HUES48 (cell line): ENCODE results near the gene NELL1.

ENCODE experiments used
- H3K27ac ChIP-seq: one replicate; pipeline ENCODE4 v1.7.0; 2013; ENCODE audit warnings: low read depth, low read length, inconsistent platforms
- H3K27me3 ChIP-seq: 2 replicates; pipeline ENCODE4 v1.6.1; 2013; ENCODE audit warnings: mild to moderate bottlenecking, low read length; ENCODE audit not compliant: control insufficient read depth, insufficient read depth
- H3K36me3 ChIP-seq: 2 replicates; pipeline ENCODE4 v1.6.1; 2013; ENCODE audit warnings: low read length; ENCODE audit not compliant: control insufficient read depth, insufficient read depth
- H3K4me1 ChIP-seq: 2 replicates; pipeline ENCODE4 v1.6.1; 2013; ENCODE audit warnings: mild to moderate bottlenecking, low read length; ENCODE audit not compliant: control insufficient read depth, insufficient read depth
- H3K4me3 ChIP-seq: 2 replicates; pipeline ENCODE4 v1.5.1; 2013; ENCODE audit warnings: mild to moderate bottlenecking, low read depth, low read length
- H3K9ac ChIP-seq: 2 replicates; pipeline ENCODE4 v1.6.1; 2013; ENCODE audit warnings: mild to moderate bottlenecking, low read depth, low read length, moderate library complexity
- H3K9me3 ChIP-seq: 2 replicates; pipeline ENCODE4 v1.6.1; 2013; ENCODE audit warnings: low read length; ENCODE audit not compliant: control insufficient read depth, insufficient read depth

Gene NELL1

DNA sequence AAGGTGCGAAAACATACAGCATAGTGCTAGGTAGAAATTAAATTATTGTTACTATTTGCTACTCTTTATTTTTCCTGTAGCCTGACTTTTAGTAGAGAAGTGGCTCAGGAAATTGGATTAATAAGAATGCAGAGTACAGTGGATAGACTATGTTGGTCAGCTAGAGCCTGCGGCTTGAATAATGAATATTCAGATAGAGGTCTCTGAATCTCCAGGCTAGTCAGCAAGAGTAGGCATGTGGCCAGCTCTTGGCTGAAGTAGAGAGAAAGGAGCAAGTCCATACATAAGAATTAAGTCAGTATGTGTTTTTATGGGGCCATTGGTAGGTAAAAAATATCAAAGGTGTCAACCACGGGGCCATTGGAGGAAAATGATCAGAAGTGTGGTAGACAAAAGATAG, 413.5 kb downstream of the NELL1 start:
- no peak overlapping the region for H3K4me3 ChIP-seq
- H3K9me3 ChIP-seq, result no peaks in the 10 kb centered on the region
- H3K27me3 ChIP-seq, result no peaks in the 10 kb centered on the region
- H3K9ac ChIP-seq, result no peak overlapping the region
- no peaks in the 10 kb centered on the region for H3K4me1 ChIP-seq
- no peak overlapping the region for H3K27ac ChIP-seq
- no peaks in the 10 kb centered on the region for H3K36me3 ChIP-seq

DNA sequence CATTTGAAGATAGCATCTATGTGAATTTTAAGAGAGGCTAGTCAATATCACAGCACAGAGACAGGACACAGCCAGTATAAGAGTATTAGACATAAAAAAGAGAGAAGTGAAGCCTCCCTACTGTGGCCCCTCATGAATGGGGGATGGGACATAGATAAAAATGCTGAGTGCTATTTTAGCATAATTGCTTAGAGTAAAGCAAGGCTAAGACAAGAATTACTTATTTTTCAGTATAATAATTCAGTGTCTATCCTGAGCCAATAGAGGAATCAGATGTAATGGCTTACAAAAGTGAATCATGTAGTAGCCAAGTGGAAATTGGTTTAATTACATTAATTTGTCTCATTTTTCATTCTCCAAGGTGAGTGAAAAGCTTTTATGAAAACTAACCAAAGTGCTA, 419.5 kb downstream of the NELL1 start:
- H3K4me3 ChIP-seq, result no peak overlapping the region
- no peaks in the 10 kb centered on the region for H3K4me1 ChIP-seq
- no peaks in the 10 kb centered on the region for H3K36me3 ChIP-seq
- H3K27ac ChIP-seq, result no peak overlapping the region
- no peaks in the 10 kb centered on the region for H3K27me3 ChIP-seq
- 0 out of 2 replicates have a peak, but pooled peaks cover 3% of the 10 kb centered on the region for H3K9me3 ChIP-seq
- H3K9ac ChIP-seq, result no peak overlapping the region

DNA sequence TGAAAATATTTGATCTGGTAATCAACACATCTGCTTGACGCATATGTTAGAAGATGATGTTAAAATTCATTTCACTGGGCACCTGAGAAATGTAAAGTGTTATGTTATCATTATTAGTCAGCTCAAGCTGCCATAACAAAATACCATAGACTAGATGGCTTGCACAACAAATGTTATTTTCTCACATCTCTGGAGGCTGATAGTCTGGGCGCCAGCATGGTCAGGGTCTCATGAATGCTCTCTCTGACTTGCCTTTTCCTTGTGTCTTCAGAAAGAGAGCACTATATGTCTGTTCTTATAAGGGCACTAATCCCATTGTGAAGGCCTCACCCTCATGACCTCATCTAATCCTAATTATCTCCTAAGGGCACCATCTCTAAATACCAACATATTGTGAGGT, 435.3 kb downstream of the NELL1 start:
- H3K36me3 ChIP-seq, result no peaks in the 10 kb centered on the region
- no peak overlapping the region for H3K27ac ChIP-seq
- no peak overlapping the region for H3K9ac ChIP-seq
- no peaks in the 10 kb centered on the region for H3K27me3 ChIP-seq
- peaks cover 9% of the 10 kb centered on the region; the same call in 1 of the 2 replicates for H3K9me3 ChIP-seq
- no peak overlapping the region for H3K4me3 ChIP-seq
- H3K4me1 ChIP-seq, result peaks cover 6% of the 10 kb centered on the region; the same call in 1 of the 2 replicates

DNA sequence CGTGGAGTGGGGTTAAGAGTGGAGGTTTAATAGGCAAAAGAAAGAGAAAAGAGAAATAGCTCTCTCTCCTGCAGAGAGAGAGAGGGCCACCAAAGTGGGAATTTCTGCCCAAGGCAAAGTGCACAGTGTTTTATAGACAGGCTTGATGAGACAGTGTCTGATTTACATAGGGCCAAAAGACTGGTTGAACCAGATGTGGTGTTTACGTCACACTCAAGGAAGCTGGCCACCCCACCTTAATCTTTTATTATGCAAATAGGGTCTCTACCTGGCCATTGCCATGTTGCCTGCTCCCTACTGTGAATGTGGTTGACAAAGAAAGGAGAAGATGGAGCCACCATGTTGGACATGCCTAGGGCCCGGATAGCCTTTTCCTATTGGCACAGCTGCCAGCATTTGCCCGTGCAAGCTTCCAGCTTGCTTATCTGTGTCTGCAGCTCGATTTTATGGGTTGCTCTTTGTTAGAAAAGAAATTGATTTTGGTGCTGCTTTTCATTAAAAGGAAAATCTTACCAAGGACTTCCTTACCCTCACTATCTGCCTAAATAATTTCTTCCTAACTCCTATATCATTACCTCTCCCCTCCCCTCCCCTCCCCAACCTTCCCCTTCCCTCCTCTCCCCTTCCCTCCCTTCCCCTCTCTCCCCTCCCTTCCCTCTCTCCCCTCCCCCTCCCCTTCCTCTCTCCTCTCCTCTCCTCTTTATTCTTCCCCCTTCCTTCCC, 436.0 kb downstream of the NELL1 start:
- Histone ChIP-seq H3K9ac (no peak overlapping the region), H3K36me3 (no peaks in the 10 kb centered on the region), H3K4me3 (no peak overlapping the region), H3K9me3 (peaks cover 9% of the 10 kb centered on the region; the same call in 1 of the 2 replicates), H3K27me3 (no peaks in the 10 kb centered on the region), H3K4me1 (peaks cover 6% of the 10 kb centered on the region; the same call in 1 of the 2 replicates), H3K27ac (no peak overlapping the region)

DNA sequence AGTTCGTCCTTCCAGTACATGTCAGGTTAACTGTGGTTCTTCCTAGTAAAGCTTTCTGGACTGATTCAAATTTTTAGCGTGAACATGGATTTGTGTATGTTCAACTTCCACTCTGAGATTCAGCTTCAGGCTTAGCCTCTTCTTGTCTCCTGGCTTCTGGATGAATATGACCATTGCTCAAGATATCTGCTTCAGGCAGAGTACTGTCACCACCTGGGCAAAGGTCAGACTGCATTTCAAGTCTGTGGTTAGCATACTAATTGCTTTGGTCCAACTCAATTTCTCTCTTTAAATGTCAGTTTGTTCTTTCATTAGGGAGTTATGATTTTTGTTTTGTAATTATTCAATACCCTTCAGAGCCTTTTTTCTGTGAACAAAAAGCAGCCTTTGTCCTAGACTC, 440.0 kb downstream of the NELL1 start:
- Histone ChIP-seq H3K36me3 (no peaks in the 10 kb centered on the region), H3K4me1 (peaks cover 6% of the 10 kb centered on the region; the same call in 1 of the 2 replicates), H3K9me3 (peaks cover 9% of the 10 kb centered on the region; the same call in 1 of the 2 replicates), H3K27ac (no peak overlapping the region), H3K27me3 (no peaks in the 10 kb centered on the region), H3K9ac (no peak overlapping the region), H3K4me3 (no peak overlapping the region)

DNA sequence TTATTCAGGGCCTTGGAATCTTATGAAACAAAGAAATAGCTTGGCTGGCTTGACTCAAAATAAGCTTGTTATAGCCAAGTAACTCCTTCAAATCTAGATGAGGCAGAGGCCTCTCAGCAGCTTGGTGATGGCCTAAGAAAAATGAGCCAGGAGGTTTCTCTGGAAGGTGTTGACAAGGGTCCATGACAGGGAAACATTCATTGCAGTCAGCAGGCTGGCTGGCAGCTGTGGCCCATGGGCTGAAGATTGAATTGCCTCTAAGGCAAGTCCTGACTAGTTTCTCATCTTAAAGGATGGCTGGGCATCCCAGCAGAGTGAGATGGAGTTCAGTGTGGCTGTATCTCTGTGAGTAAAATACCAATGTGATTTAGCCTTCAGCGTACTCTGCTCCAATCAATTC, 441.0 kb downstream of the NELL1 start:
- 0 out of 2 replicates have a peak, but pooled peaks cover under 1% of the 10 kb centered on the region for H3K4me1 ChIP-seq
- H3K27ac ChIP-seq, result no peak overlapping the region
- H3K27me3 ChIP-seq, result no peaks in the 10 kb centered on the region
- no peak overlapping the region for H3K4me3 ChIP-seq
- H3K9me3 ChIP-seq, result no peaks in the 10 kb centered on the region
- H3K9ac ChIP-seq, result no peak overlapping the region
- no peaks in the 10 kb centered on the region for H3K36me3 ChIP-seq

DNA sequence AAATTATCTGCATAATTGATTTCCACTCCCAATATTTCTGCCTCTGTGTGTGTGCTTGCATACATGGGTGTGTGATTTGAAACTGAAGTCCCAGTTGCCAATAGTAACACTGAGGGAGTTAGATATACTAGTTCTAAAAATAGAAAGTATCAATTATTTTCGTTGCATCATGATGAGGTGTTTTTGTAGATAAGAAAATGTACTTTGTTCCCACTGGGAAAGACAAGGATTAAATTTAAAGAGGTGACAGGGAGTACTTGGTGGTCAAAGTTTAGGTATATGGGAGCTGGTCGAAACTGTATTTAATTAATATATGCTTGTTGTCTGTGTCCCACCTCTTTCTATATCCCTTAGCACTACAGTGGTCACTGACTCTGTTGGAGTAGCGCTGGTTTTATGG, 444.5 kb downstream of the NELL1 start:
- H3K36me3 ChIP-seq, result no peaks in the 10 kb centered on the region
- no peak overlapping the region for H3K27ac ChIP-seq
- no peak overlapping the region for H3K4me3 ChIP-seq
- no peaks in the 10 kb centered on the region for H3K9me3 ChIP-seq
- no peaks in the 10 kb centered on the region for H3K27me3 ChIP-seq
- H3K4me1 ChIP-seq, result no peaks in the 10 kb centered on the region
- no peak overlapping the region for H3K9ac ChIP-seq

DNA sequence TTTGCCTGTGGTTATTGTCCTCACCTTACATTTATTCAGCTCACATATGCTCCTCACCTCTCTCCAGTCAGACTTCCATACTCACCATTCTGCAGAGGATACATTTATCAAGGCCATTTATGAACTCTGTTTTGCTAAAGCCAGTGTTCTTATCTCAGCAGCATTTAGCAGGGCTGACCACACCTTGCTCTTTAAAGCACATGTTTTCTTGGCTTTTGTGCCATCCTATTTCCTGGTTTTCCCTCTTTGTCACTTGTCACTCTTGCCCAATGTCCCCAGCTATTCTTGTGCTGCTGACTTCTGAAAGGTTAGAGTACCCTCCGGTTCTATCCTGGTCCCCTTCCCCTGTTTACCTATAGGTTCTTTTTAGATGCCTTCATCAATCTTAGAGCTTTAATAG, 446.6 kb downstream of the NELL1 start:
- Histone ChIP-seq H3K9ac (no peak overlapping the region), H3K9me3 (no peaks in the 10 kb centered on the region), H3K36me3 (no peaks in the 10 kb centered on the region), H3K27ac (no peak overlapping the region), H3K27me3 (no peaks in the 10 kb centered on the region), H3K4me1 (no peaks in the 10 kb centered on the region), H3K4me3 (no peak overlapping the region)

DNA sequence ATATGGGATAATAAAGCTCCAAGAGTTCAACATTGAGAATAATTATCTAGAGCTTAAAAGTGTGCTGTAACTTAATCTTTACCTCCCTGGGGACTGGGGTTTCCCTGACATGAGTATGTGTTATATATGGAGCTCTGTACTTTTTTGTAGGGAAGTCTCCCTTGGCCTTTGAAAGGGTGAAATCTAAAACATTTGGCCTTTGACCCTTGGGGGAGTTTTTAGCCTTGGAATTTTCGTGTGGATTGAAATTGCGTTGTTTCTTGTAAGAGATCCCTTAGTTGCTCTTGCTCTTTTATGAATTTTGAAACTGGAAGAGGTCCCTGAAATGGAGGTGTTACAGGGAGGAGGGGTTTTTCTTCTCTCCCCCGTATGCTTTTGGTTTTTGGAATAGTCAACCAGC, 450.0 kb downstream of the NELL1 start:
- H3K27me3 ChIP-seq, result no peaks in the 10 kb centered on the region
- no peak overlapping the region for H3K4me3 ChIP-seq
- H3K9me3 ChIP-seq, result no peaks in the 10 kb centered on the region
- no peaks in the 10 kb centered on the region for H3K4me1 ChIP-seq
- no peaks in the 10 kb centered on the region for H3K36me3 ChIP-seq
- H3K27ac ChIP-seq, result no peak overlapping the region
- H3K9ac ChIP-seq, result no peak overlapping the region

DNA sequence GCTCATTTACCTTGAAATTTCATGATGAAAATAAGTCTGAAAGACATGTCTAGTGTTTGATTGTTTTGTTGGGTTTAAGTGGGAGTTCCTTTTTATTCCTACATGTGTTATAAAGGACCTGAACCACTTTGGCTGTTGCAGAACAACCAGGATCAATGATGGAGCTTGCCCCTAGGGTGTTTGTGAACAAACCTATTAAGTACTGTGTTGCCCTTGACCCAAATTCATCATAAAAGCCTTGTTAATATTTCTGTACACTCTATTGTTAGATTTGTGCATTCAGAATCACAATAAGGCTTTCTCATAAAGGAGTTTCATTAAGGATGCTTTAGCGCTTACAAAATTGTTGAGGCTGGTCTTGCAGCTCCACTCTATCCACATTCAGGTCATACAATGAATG, 452.6 kb downstream of the NELL1 start:
- H3K4me3 ChIP-seq, result no peak overlapping the region
- H3K9ac ChIP-seq, result no peak overlapping the region
- no peak overlapping the region for H3K27ac ChIP-seq
- H3K36me3 ChIP-seq, result no peaks in the 10 kb centered on the region
- no peaks in the 10 kb centered on the region for H3K4me1 ChIP-seq
- no peaks in the 10 kb centered on the region for H3K27me3 ChIP-seq
- H3K9me3 ChIP-seq, result no peaks in the 10 kb centered on the region

DNA sequence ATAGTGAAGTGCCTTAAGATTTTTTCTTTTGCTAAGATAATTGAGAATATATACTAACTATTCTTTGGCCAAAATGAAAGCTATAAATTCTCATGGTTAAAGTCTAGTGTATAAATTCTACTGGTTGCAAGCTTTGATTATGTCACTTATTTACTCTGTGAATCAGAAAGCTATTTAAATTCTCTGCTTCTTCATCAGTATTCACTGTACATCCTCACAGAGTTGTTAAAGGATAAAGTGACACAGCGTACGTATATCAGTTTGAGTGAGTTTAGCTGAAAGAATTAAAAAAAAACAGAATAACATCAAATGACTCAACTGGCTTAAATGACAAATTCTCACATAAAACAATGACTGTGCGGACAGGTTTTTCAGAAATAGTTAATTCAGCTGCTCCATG, 453.1 kb downstream of the NELL1 start:
- no peak overlapping the region for H3K9ac ChIP-seq
- H3K27ac ChIP-seq, result no peak overlapping the region
- no peak overlapping the region for H3K4me3 ChIP-seq
- no peaks in the 10 kb centered on the region for H3K4me1 ChIP-seq
- no peaks in the 10 kb centered on the region for H3K36me3 ChIP-seq
- H3K9me3 ChIP-seq, result no peaks in the 10 kb centered on the region
- H3K27me3 ChIP-seq, result no peaks in the 10 kb centered on the region
